H1 (cell line): ENCODE data around the gene LRBA. TPM values are rescaled to one million over a fixed set of nuclear protein-coding genes. Genes with fewer than 3 reads are reported as not detected.

ENCODE experiments used
- CTCF ChIA-PET: fragments of 300-600 bp; sonication (Branson Sonifier 250); formaldehyde crosslinking; loops from one replicate; lab custom pipeline; 2021; ENCODE audit not compliant: partially characterized antibody; lab: Charles Lee
- POLR2A ChIA-PET: fragments of 300-600 bp; sonication (Branson Sonifier 250); formaldehyde crosslinking; loops from one replicate; lab custom pipeline; 2021; ENCODE audit warnings: inconsistent platforms; ENCODE audit not compliant: partially characterized antibody; lab: Charles Lee
- DNase-seq, 2 experiments: peaks; one replicate each; pipeline versions ENCODE4 v3.0.0 to v3.0.0-alpha.2; 2010 to 2022; ENCODE audit warnings: low spot score in 2 of 2, low read depth in 1 of 2, mixed read lengths in 1 of 2
- FAIRE-seq: peaks from 2 replicates; lab custom pipeline; 2011; peaks lifted over from hg19 to GRCh38; lab: Jason Lieb, UNC
- H2AFZ ChIP-seq: 2 replicates; pipeline ENCODE4 v1.8.1; 2012; ENCODE audit warnings: low read length, inconsistent platforms
- H2AK5ac ChIP-seq: 2 replicates; pipeline ENCODE4 v1.6.1; 2013; ENCODE audit warnings: low read depth, low read length
- H2BK120ac ChIP-seq: replicated peaks from 2 replicates; pipeline ENCODE3; 2013; ENCODE audit warnings: low read depth, low read length, inconsistent platforms
- H2BK12ac ChIP-seq: 2 replicates; pipeline ENCODE4 v1.6.1; 2013; ENCODE audit warnings: low read depth, low read length
- H2BK15ac ChIP-seq: 2 replicates; pipeline ENCODE4 v1.6.1; 2013; ENCODE audit warnings: low read length
- H2BK20ac ChIP-seq: 2 replicates; pipeline ENCODE4 v1.6.1; 2013; ENCODE audit warnings: low read length
- H2BK5ac ChIP-seq: 2 replicates; pipeline ENCODE4 v1.6.1; 2013; ENCODE audit warnings: low read depth, low read length
- H3K14ac ChIP-seq: 2 replicates; pipeline ENCODE4 v1.6.1; 2013; ENCODE audit warnings: inconsistent platforms; ENCODE audit not compliant: insufficient read length
- H3K18ac ChIP-seq: 2 replicates; pipeline ENCODE4 v1.6.1; 2013; ENCODE audit warnings: low read length; ENCODE audit errors: extremely low read depth
- H3K23ac ChIP-seq: 2 replicates; pipeline ENCODE4 v1.6.1; 2013; ENCODE audit warnings: inconsistent platforms; ENCODE audit not compliant: insufficient read length
- H3K23me2 ChIP-seq: 2 replicates; pipeline ENCODE4 v1.6.1; 2013; ENCODE audit warnings: low read depth, low read length
- H3K27ac ChIP-seq: 2 replicates; pipeline ENCODE4 v1.6.1; 2011; ENCODE audit warnings: low read depth, low read length, inconsistent platforms
- H3K27me3 ChIP-seq, 4 experiments: replicated peaks in 1 of 4; 1 replicate in 1 of 4; 2 replicates in 3 of 4; pipeline versions ENCODE4 v1.6.1 to v1.8.1; 2011 to 2013; ENCODE audit warnings: low read length in 3 of 4, mild to moderate bottlenecking in 3 of 4, inconsistent platforms in 2 of 4, mixed read lengths in 2 of 4, moderate library complexity in 1 of 4; ENCODE audit not compliant: control insufficient read depth in 3 of 4, insufficient read depth in 3 of 4; ENCODE audit errors: extremely low read depth in 1 of 4
- H3K36me3 ChIP-seq, 4 experiments: 2 replicates each; pipeline versions ENCODE4 v1.6.1 to v1.8.1; 2011 to 2013; ENCODE audit warnings: mild to moderate bottlenecking in 4 of 4, low read length in 3 of 4, moderate library complexity in 2 of 4, control low read depth in 1 of 4, inconsistent platforms in 1 of 4; ENCODE audit not compliant: insufficient read depth in 4 of 4, control insufficient read depth in 2 of 4
- H3K4ac ChIP-seq: replicated peaks from 2 replicates; pipeline ENCODE3; 2013; ENCODE audit warnings: low read length, low read depth, mixed read lengths, inconsistent platforms; ENCODE audit not compliant: insufficient read length
- H3K4me1 ChIP-seq, 4 experiments: replicated peaks in 1 of 4; 1 replicate in 1 of 4; 2 replicates in 3 of 4; pipeline versions ENCODE4 v1.6.1 to v1.8.1; 2011 to 2013; ENCODE audit warnings: low read length in 3 of 4, inconsistent platforms in 2 of 4, mixed read lengths in 1 of 4; ENCODE audit not compliant: insufficient read depth in 4 of 4, control insufficient read depth in 3 of 4
- H3K4me2 ChIP-seq, 2 experiments: 2 replicates each; pipeline versions ENCODE4 v1.6.1 to v1.8.1; 2011 to 2013; ENCODE audit warnings: low read depth in 2 of 2, low read length in 2 of 2, control low read depth in 1 of 2, inconsistent platforms in 1 of 2, mild to moderate bottlenecking in 1 of 2; ENCODE audit not compliant: insufficient read depth in 1 of 2
- H3K4me3 ChIP-seq, 4 experiments: fragments of 200-600, 300-600 bp in 1 of 4; sonication (generic), shearing (Covaris generic), sonication (Bioruptor Twin) in 1 of 4; 2 replicates each; pipeline versions ENCODE4 v1.5.1 to v1.8.1; 2011 to 2016; ENCODE audit warnings: low read length in 4 of 4, low read depth in 3 of 4, control low read depth in 2 of 4, inconsistent platforms in 2 of 4, mild to moderate bottlenecking in 2 of 4, mixed read lengths in 1 of 4, moderate library complexity in 1 of 4; ENCODE audit not compliant: insufficient read depth in 2 of 4; ENCODE audit errors: extremely low read depth in 1 of 4
- H3K56ac ChIP-seq: replicated peaks from 2 replicates; pipeline ENCODE3; 2013; ENCODE audit warnings: low read depth, mild to moderate bottlenecking, mixed read lengths, low read length, inconsistent platforms; ENCODE audit not compliant: insufficient read length
- H3K79me1 ChIP-seq: 2 replicates; pipeline ENCODE4 v1.6.1; 2013; ENCODE audit warnings: low read depth, low read length, control low read depth
- H3K79me2 ChIP-seq, 2 experiments: 2 replicates each; pipeline versions ENCODE4 v1.6.1 to v1.8.1; 2012 to 2013; ENCODE audit warnings: low read length in 2 of 2, mild to moderate bottlenecking in 2 of 2, inconsistent platforms in 1 of 2; ENCODE audit not compliant: insufficient read depth in 2 of 2, control insufficient read depth in 1 of 2
- H3K9ac ChIP-seq, 4 experiments: replicated peaks in 1 of 4; 1 replicate in 1 of 4; 2 replicates in 3 of 4; pipeline versions ENCODE4 v1.6.1 to v1.8.1; 2011 to 2013; ENCODE audit warnings: low read depth in 3 of 4, low read length in 3 of 4, control low read depth in 2 of 4, mild to moderate bottlenecking in 2 of 4, moderate library complexity in 2 of 4, inconsistent platforms in 1 of 4; ENCODE audit errors: extremely low read depth in 1 of 4
- H3K9me3 ChIP-seq, 2 experiments: 2 replicates each; pipeline versions ENCODE4 v1.6.1 to v1.8.1; 2012 to 2013; ENCODE audit warnings: mild to moderate bottlenecking in 2 of 2, moderate library complexity in 2 of 2, control low read depth in 1 of 2, inconsistent platforms in 1 of 2, low read depth in 1 of 2, low read length in 1 of 2, mixed read lengths in 1 of 2; ENCODE audit not compliant: insufficient read depth in 2 of 2
- H4K20me1 ChIP-seq, 2 experiments: replicated peaks in 1 of 2; 2 replicates each; pipeline versions ENCODE3 to v1.8.1; 2011 to 2013; ENCODE audit warnings: inconsistent platforms in 2 of 2, low read length in 2 of 2, mild to moderate bottlenecking in 1 of 2; ENCODE audit not compliant: insufficient read depth in 2 of 2, control insufficient read depth in 1 of 2
- H4K5ac ChIP-seq: 2 replicates; pipeline ENCODE4 v1.6.1; 2013; ENCODE audit warnings: low read length, low read depth, mixed read lengths, inconsistent platforms; ENCODE audit not compliant: insufficient read length
- H4K8ac ChIP-seq: 2 replicates; pipeline ENCODE4 v1.8.0; 2013; ENCODE audit warnings: mild to moderate bottlenecking, moderate library complexity, low read length, inconsistent platforms; ENCODE audit not compliant: insufficient read depth; ENCODE audit errors: extremely low read depth
- H4K91ac ChIP-seq: replicated peaks from 2 replicates; pipeline ENCODE3; 2013; ENCODE audit warnings: low read length, mixed read lengths, inconsistent platforms; ENCODE audit not compliant: insufficient read length
- E2F6 ChIP-seq: IDR thresholded peaks from 2 replicates; pipeline ENCODE4 v1.6.1; 2012; ENCODE audit warnings: inconsistent platforms
- WGBS, 2 experiments: shearing (Covaris generic) in 1 of 2; methylation state at CpG; one replicate each; pipeline versions ENCODE4 v1.1.6 to v1.1.7; 2013 to 2015; ENCODE audit warnings: low lambda C conversion rate in 2 of 2, mixed read lengths in 2 of 2, inconsistent platforms in 1 of 2, low coverage in 1 of 2, missing lambda C conversion rate in 1 of 2; ENCODE audit not compliant: insufficient replicate concordance in 2 of 2, insufficient coverage in 1 of 2, insufficient read length in 1 of 2; ENCODE audit errors: extremely low coverage in 1 of 2, missing lambda C conversion rate in 1 of 2; 5-methylcytosine and 5-hydroxymethylcytosine counted together
- polyA plus RNA-seq, 7 experiments: library from polyadenylated mRNA; depleted of rRNA in 3 of 7; stranded (reverse) in 5 of 7; unstranded in 2 of 7; fragments of >200 nt in 5 of 7; fragments of 200-250 nt in 2 of 7; gene quantifications; 1 replicate in 5 of 7; 2 replicates in 1 of 7; 4 replicates in 1 of 7; pipeline versions ENCODE4 v1.2.1 to v1.2.3, GENCODE V29; 2011 to 2013; ENCODE audit warnings: missing spikeins in 2 of 7, mixed read lengths in 2 of 7
- total RNA-seq: library from RNA; stranded (reverse); fragmentation: NEBNext Ultra II Directional; extraction: Animal tissue kit (Norgen Biotek cat#: 25700); gene quantifications from 2 replicates; pipeline ENCODE4 v1.2.1, GENCODE V29; 2021

LRBA gene
- total and polyA plus RNA-seq, 2 of the 8 experiments (the other 6 are each of a cell fraction or from before 2014, with no cell fraction given): 54.6 to 83.2 TPM

GRCh38 chr4:150591904-150592303, 423.2 kb downstream of the LRBA start:
- Histone ChIP-seq H2AFZ (no peak overlapping the region), H3K4me1 (peaks cover 0 to 13% (median 5%) of the 10 kb centered on the region in 4 experiments; a peak in 4 of 7 replicates), H4K8ac (no peak overlapping the region), H3K79me2 (no peaks in the 10 kb centered on the region), H3K23me2 (no peaks in the 10 kb centered on the region), H3K27me3 (no peaks in the 10 kb centered on the region), H3K4me2 (peak overlapping the region; percentile 59 to 80), H3K56ac (no peak overlapping the region), H4K20me1 (no peaks in the 10 kb centered on the region), H2BK120ac (no peak overlapping the region), H2BK15ac (no peak overlapping the region), H3K27ac (no peak overlapping the region), H3K14ac (no peak overlapping the region), H3K36me3 (no peaks in the 10 kb centered on the region; a peak in 2 of 8 replicates), H2AK5ac (no peak overlapping the region), H4K5ac (no peak overlapping the region), H3K79me1 (no peaks in the 10 kb centered on the region), H4K91ac (no peak overlapping the region), H3K18ac (peak overlapping the region; percentile 75; the same call in 1 of the 2 replicates), H2BK12ac (no peak overlapping the region), H3K9me3 (no peaks in the 10 kb centered on the region), H2BK5ac (no peak overlapping the region), H3K23ac (no peak overlapping the region), H3K4ac (no peak overlapping the region), H3K4me3 (peak overlapping the region in 3 of 4 experiments; percentile 15 to 45 (median 23); a peak in 5 of 8 replicates), H2BK20ac (no peak overlapping the region), H3K9ac (no peak overlapping the region)
- TF ChIP-seq E2F6: no peak
- WGBS, 2 experiments: 15% methylated on average over 4 of the region's 4 CpGs; no CpG with 5 or more reads in 1 of the 2 experiments
- POLR2A ChIA-PET: interaction anchor here (0.6 to 2.1 kb wide), 4 partner anchors 11 to 407 kb away, joined by 3 to 11 read pairs (median 4); no protein-coding TSS in a partner anchor
- FAIRE-seq (no peak), DNase-seq (no peak)
- CTCF ChIA-PET: interaction anchor here (0.9 to 1.7 kb wide), 5 partner anchors 8 to 369 kb away, joined by 3 to 5 read pairs (median 3); no protein-coding TSS in a partner anchor
